Lower lobe of right lung (tissue), 2 donors: ENCODE measurements around the gene CA10. TPM values are rescaled to one million over a fixed set of nuclear protein-coding genes. Genes with fewer than 3 reads are reported as not detected.

Experiments
- ATAC-seq, 2 donors: fragments of 200-7000 bp; cut with Tn5 transposase; one replicate each; pipeline ENCODE4 v1.9.1; 2020 to 2022; ENCODE audit warnings: mild to moderate bottlenecking in 2 of 2, moderate library complexity in 2 of 2
- DNase-seq: peaks from one replicate; pipeline ENCODE4 v3.0.0-alpha.2; 2020
- H3K27ac ChIP-seq: fragments of 200-600 bp; one replicate; pipeline ENCODE4 v1.8.0; 2022
- H3K27me3 ChIP-seq: fragments of 200-600 bp; one replicate; pipeline ENCODE4 v1.8.0; 2022; ENCODE audit warnings: low read depth
- H3K36me3 ChIP-seq: fragments of 200-600 bp; one replicate; pipeline ENCODE4 v1.8.0; 2022; ENCODE audit warnings: mild to moderate bottlenecking
- H3K4me1 ChIP-seq: fragments of 200-600 bp; one replicate; pipeline ENCODE4 v1.8.0; 2022
- H3K4me3 ChIP-seq: fragments of 200-600 bp; one replicate; pipeline ENCODE4 v1.8.0; 2022; ENCODE audit warnings: mild to moderate bottlenecking
- H3K9me3 ChIP-seq: fragments of 200-600 bp; one replicate; pipeline ENCODE4 v1.8.0; 2022
- CTCF ChIP-seq: fragments of 200-600 bp; IDR thresholded peaks from one replicate; pipeline ENCODE4 v1.8.0; 2022; ENCODE audit warnings: antibody characterized with exemption, mild to moderate bottlenecking
- intact Hi-C: fragments of 100-400 bp; cut with DNase I; formaldehyde crosslinking; loops from one replicate; pipeline ENCODE4 v1.11.0; 2022
- total RNA-seq: library from RNA; stranded (reverse); fragmentation: NEBNext Ultra II Directional; extraction: Animal tissue kit (Norgen Biotek cat#: 25700); gene quantifications from one replicate; pipeline ENCODE4 v1.2.1, GENCODE V29; 2021
- donor health status: DM: no; HTN: yes; CAD: no; lungs with severe emphysema.

CA10 gene
- total RNA-seq, 1 donor from 2014 or later, result not detected

- intact Hi-C loops, result no loop called here
Measured at GRCh38 chr17:51661403-51661802, 497.1 kb downstream of the CA10 start.

DNA sequence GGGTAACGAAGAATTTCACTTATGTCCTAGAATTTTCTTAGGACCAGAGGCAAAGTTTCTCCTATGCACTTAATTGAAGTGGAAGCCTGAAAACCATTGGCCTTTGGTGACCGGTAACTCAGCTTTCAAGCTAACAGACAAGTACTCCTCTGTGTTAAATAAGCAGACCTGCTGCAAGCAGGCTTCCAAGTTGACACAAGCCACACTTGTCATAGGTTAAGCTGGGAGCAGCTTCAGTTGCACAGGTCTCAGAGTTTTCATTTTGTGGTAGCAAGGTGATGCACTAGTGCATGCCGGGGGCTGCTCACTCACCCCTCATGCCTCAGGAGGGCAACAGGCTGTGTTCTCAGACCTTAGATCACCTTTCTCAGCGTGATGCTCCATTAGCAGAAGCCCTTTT lies 498.2 kb downstream of the CA10 start:
- Histone ChIP-seq H3K9me3 (no peaks in the 10 kb centered on the region), H3K4me3 (no peak overlapping the region), H3K36me3 (no peaks in the 10 kb centered on the region), H3K27me3 (peaks cover 4% of the 10 kb centered on the region), H3K27ac (no peak overlapping the region), H3K4me1 (no peaks in the 10 kb centered on the region)
- no peak for ATAC-seq
- DNase-seq, result no peak
- TF ChIP-seq CTCF, result no peak
- intact Hi-C loops, result no loop called here

More at GRCh38 chr17:51661403-51661802, 497.1 kb downstream of the CA10 start:
- Histone ChIP-seq H3K4me3 (no peak overlapping the region), H3K36me3 (no peaks in the 10 kb centered on the region), H3K27ac (no peak overlapping the region), H3K27me3 (peaks cover 4% of the 10 kb centered on the region), H3K9me3 (no peaks in the 10 kb centered on the region), H3K4me1 (no peaks in the 10 kb centered on the region)
- no peak for TF ChIP-seq CTCF
- ATAC-seq (no peak), DNase-seq (no peak)

DNA sequence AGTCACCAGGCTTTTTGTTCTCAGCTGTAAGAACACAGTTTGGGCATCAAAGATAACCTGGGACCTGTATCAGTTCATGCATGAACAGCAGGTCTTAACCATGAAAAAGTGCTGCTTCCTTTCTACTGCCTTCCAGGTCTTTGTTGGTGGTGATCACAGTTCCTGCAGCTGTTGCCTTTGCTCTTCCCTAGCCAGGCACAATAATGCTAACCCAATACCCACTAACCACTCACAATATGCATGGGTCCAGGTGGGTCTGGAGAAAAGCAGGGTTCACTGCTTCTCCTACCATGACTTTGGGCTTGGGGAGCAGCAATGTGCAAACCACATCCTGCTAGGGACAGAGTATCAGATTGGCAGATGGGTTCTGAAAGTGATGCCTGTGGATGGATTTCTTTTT lies 501.3 kb downstream of the CA10 start:
- DNase-seq, result no peak
- H3K4me3 ChIP-seq, result no peak overlapping the region
- H3K27ac ChIP-seq, result no peak overlapping the region
- no peaks in the 10 kb centered on the region for H3K36me3 ChIP-seq
- no peak for TF ChIP-seq CTCF
- ATAC-seq, result no peak
- H3K4me1 ChIP-seq, result no peaks in the 10 kb centered on the region
- intact Hi-C loops, result no loop called here
- H3K27me3 ChIP-seq, result peaks cover 4% of the 10 kb centered on the region
- no peaks in the 10 kb centered on the region for H3K9me3 ChIP-seq

- no peak for TF ChIP-seq CTCF
- no peak overlapping the region for H3K27ac ChIP-seq
- no peaks in the 10 kb centered on the region for H3K9me3 ChIP-seq
- ATAC-seq (no peak), DNase-seq (no peak)
- no peaks in the 10 kb centered on the region for H3K4me1 ChIP-seq
- intact Hi-C loops, result no loop called here
- H3K4me3 ChIP-seq, result no peak overlapping the region
- no peaks in the 10 kb centered on the region for H3K36me3 ChIP-seq
- H3K27me3 ChIP-seq, result peaks cover 4% of the 10 kb centered on the region
Measured at GRCh38 chr17:51653878-51654277, 504.6 kb downstream of the CA10 start.

DNA sequence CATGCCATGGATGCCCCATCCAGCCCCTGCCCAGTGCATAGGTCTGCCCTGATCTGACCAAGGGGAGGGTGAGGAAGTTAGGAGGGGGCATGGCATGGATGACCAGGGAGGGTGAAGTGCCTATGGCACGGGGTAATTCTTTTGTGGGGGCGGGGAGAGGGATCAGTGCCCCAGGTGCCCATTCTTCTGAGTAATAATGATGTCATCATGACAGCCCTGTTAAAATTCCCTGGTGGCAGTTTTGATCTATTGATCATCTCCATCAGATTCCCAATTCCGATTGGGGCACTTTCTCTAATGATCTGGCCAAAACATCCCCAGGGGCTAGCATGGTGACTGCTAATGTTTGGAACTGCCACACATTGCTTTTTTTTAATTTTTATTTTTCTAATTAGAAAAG lies 506.0 kb downstream of the CA10 start:
- H3K36me3 ChIP-seq, result no peaks in the 10 kb centered on the region
- H3K27me3 ChIP-seq, result peaks cover 4% of the 10 kb centered on the region
- ATAC-seq (no peak), DNase-seq (no peak)
- intact Hi-C loops, result no loop called here
- H3K27ac ChIP-seq, result no peak overlapping the region
- no peak for TF ChIP-seq CTCF
- no peaks in the 10 kb centered on the region for H3K4me1 ChIP-seq
- no peak overlapping the region for H3K4me3 ChIP-seq
- no peaks in the 10 kb centered on the region for H3K9me3 ChIP-seq
